Prostate gland (tissue), 2 donors: ENCODE measurements around the gene ZNRF3. TPM values are rescaled to one million over a fixed set of nuclear protein-coding genes. Genes with fewer than 3 reads are reported as not detected.
"Not testable (repeated sequence)": the region's sequence is repeated elsewhere in the genome, so short reads cannot be mapped to it uniquely, and the experiment has no call there.

Experiments used
- DNase-seq: peaks from one replicate; pipeline ENCODE4 v3.0.0-alpha.2; 2019; ENCODE audit warnings: low spot score
- H3K27ac ChIP-seq, 2 donors: fragments of 200-600 bp; sonication (generic); 2 replicates each; pipeline ENCODE4 v1.5.1; 2017 to 2019
- H3K27me3 ChIP-seq: fragments of 200-600 bp; sonication (generic); replicated peaks from 2 replicates; pipeline ENCODE4 v1.5.1; 2019; ENCODE audit not compliant: insufficient read depth
- H3K36me3 ChIP-seq, 2 donors: fragments of 200-600 bp; sonication (generic); 1 replicate in 1 of 2; 2 replicates in 1 of 2; pipeline versions ENCODE4 v1.5.1 to v1.8.1; 2017 to 2019
- H3K4me1 ChIP-seq: fragments of 200-600 bp; sonication (generic); replicated peaks from 2 replicates; pipeline ENCODE4 v1.5.1; 2019
- H3K4me3 ChIP-seq, 2 donors: fragments of 200-600 bp; sonication (generic); 2 replicates each; pipeline ENCODE4 v1.5.1; 2017 to 2019
- H3K9me3 ChIP-seq: fragments of 200-600 bp; sonication (generic); 2 replicates; pipeline ENCODE4 v1.5.1; 2017
- POLR2A ChIP-seq: fragments of 450-650 bp; IDR thresholded peaks from one replicate; pipeline ENCODE4 v1.6.1; 2016; ENCODE audit warnings: antibody characterized with exemption, mild to moderate bottlenecking
- POLR2AphosphoS5 ChIP-seq: sonication (generic); formaldehyde crosslinking; IDR thresholded peaks from one replicate; pipeline ENCODE4 v1.6.1; 2017; ENCODE audit warnings: antibody characterized with exemption
- WGBS: methylation state at CpG from one replicate; pipeline ENCODE4 v1.1.5; 2018; 5-methylcytosine and 5-hydroxymethylcytosine counted together
- intact Hi-C: fragments of 100-400 bp; cut with DNase I; formaldehyde crosslinking; loops from one replicate; pipeline ENCODE4 v1.14.2; 2022
- total RNA-seq, 2 donors: library from RNA; depleted of rRNA; stranded (reverse); fragments of >200 nt; gene quantifications; one replicate each; pipeline ENCODE4 v1.1.0, GENCODE V29; 2016
- TF ChIP-seq, protein P1 (sequence below), 4 experiments: fragments of 200-600 bp in 2 of 4; fragments of 450-650 bp in 2 of 4; sonication (generic) in 2 of 4; IDR thresholded peaks; 1 replicate in 3 of 4; 2 replicates in 1 of 4; pipeline ENCODE4 v1.5.1; 2016 to 2019; ENCODE audit warnings: antibody characterized with exemption in 4 of 4, mild to moderate bottlenecking in 2 of 4, moderate library complexity in 2 of 4

The ZNRF3 gene
- total RNA-seq, 2 donors from 2014 or later, result 38.5 to 46.1 TPM

DNA sequence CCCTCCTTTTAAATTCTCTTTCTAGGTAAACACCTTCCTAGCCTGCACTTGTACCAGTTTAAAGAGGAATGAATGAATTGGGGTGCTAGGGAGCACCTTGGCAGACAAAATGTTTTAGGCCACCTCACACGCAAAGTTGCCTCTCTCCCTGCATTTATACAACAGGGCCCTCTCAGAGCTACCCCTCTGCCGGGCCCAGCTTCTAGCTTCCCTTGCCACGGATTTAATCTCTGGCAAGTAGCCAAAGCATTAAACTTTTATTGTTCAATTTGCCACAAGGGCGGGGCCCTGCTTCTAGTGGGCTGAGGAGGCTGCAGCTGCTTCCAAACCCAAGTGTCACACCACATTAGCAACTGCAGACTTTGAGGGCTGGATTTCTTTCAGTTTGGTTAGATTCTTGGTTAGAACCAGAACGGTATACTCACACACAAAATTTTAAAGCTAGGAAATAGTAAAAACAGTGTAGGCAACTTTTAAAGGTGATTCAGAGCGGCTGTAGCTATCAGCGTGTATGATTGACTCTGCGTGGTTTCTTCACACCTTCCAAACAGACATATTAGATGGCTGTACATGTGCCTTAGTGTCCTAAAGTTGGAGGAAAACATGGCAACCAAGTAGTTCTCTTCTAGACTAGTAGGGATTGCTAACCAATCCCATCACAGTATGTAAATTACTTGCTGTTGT lies 196.0 kb downstream of the ZNRF3 start:
- 35% methylated on average over 8 of the region's 8 CpGs for WGBS
- peak; percentile 49 for DNase-seq
- Histone ChIP-seq H3K27me3 (no peaks in the 10 kb centered on the region), H3K27ac (peak overlapping the region in 1 of 2 donors; percentile 18), H3K36me3 (no peaks in the 10 kb centered on the region), H3K9me3 (no peaks in the 10 kb centered on the region), H3K4me3 (no peak overlapping the region), H3K4me1 (peaks cover 8% of the 10 kb centered on the region)
- intact Hi-C loops, result loop anchor here (10.0 kb wide), 1 partner anchor 165 kb away; no protein-coding TSS in a partner anchor
- TF ChIP-seq POLR2AphosphoS5, result peak; percentile 46
- TF ChIP-seq, protein P1, sequence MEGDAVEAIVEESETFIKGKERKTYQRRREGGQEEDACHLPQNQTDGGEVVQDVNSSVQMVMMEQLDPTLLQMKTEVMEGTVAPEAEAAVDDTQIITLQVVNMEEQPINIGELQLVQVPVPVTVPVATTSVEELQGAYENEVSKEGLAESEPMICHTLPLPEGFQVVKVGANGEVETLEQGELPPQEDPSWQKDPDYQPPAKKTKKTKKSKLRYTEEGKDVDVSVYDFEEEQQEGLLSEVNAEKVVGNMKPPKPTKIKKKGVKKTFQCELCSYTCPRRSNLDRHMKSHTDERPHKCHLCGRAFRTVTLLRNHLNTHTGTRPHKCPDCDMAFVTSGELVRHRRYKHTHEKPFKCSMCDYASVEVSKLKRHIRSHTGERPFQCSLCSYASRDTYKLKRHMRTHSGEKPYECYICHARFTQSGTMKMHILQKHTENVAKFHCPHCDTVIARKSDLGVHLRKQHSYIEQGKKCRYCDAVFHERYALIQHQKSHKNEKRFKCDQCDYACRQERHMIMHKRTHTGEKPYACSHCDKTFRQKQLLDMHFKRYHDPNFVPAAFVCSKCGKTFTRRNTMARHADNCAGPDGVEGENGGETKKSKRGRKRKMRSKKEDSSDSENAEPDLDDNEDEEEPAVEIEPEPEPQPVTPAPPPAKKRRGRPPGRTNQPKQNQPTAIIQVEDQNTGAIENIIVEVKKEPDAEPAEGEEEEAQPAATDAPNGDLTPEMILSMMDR (IDR thresholded peaks at IDR 0.05), result no peak

- intact Hi-C loops, result no loop called here
- Histone ChIP-seq H3K4me3 (no peak overlapping the region), H3K36me3 (no peaks in the 10 kb centered on the region), H3K9me3 (no peaks in the 10 kb centered on the region), H3K27ac (no peak overlapping the region), H3K27me3 (no peaks in the 10 kb centered on the region), H3K4me1 (peaks cover 8% of the 10 kb centered on the region)
- TF ChIP-seq POLR2AphosphoS5 (no peak), POLR2A (no peak)
- TF ChIP-seq, protein P1 (IDR thresholded peaks at IDR 0.05), result no peak
- peak; percentile 34 for DNase-seq
- 74% methylated on average over 7 of the region's 7 CpGs for WGBS
Measured at GRCh38 chr22:29080106-29080975, 197.0 kb downstream of the ZNRF3 start.

GRCh38 chr22:29081517-29082236 lies 198.3 kb downstream of the ZNRF3 start:
- no peaks in the 10 kb centered on the region for H3K36me3 ChIP-seq
- TF ChIP-seq POLR2AphosphoS5 (no peak), POLR2A (no peak)
- TF ChIP-seq, protein P1 (IDR thresholded peaks at IDR 0.05), result no peak
- no peaks in the 10 kb centered on the region for H3K9me3 ChIP-seq
- H3K4me1 ChIP-seq, result peaks cover 8% of the 10 kb centered on the region
- intact Hi-C loops, result no loop called here
- 66% methylated on average over 3 of the region's 3 CpGs for WGBS
- H3K27me3 ChIP-seq, result no peaks in the 10 kb centered on the region
- H3K27ac ChIP-seq, result no peak overlapping the region
- DNase-seq, result no peak
- H3K4me3 ChIP-seq, result no peak overlapping the region

- no peak for DNase-seq
- no peaks in the 10 kb centered on the region for H3K36me3 ChIP-seq
- intact Hi-C loops, result no loop called here
- TF ChIP-seq, protein P1 (IDR thresholded peaks at IDR 0.05), result no peak
- TF ChIP-seq POLR2AphosphoS5 (no peak), POLR2A (no peak)
- H3K27ac ChIP-seq, result no peak overlapping the region
- peaks cover 8% of the 10 kb centered on the region for H3K4me1 ChIP-seq
- H3K9me3 ChIP-seq, result no peaks in the 10 kb centered on the region
- 79% methylated on average over 7 of the region's 7 CpGs for WGBS
- no peaks in the 10 kb centered on the region for H3K27me3 ChIP-seq
- no peak overlapping the region for H3K4me3 ChIP-seq
Measured at GRCh38 chr22:29082826-29083545, 199.6 kb downstream of the ZNRF3 start.

DNA sequence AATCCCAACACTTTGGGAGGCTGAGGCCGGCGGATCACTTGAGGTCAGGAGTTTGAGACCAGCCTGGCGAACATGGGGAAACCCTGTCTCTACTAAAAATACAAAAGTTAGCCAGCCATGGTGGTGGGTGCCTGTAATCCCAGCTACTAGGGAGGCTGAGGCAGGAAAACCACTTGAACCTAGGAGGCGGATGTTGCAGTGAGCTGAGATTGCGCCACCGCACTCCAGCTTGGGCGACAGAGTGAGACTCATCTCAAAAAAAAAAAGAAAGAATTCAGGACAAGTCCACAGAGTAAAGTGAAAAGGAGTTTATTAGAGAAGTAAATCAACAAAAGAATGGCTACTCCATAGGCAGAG lies 200.2 kb downstream of the ZNRF3 start:
- H3K27me3 ChIP-seq, H3K36me3 ChIP-seq, H3K4me3 ChIP-seq, H3K4me1 ChIP-seq, intact Hi-C loops, DNase-seq, H3K9me3 ChIP-seq, H3K27ac ChIP-seq: not testable (repeated sequence)
- WGBS, result 85% methylated on average over 7 of the region's 7 CpGs
